GM23248 (cell line): Measurements from ENCODE around the gene AADACL4.
"Not testable (repeated sequence)": the region's sequence is repeated elsewhere in the genome, so short reads cannot be mapped to it uniquely, and the experiment has no call there.

Source experiments
- EZH2 ChIP-seq: fragments of 200-600 bp; sonication (generic); IDR thresholded peaks from 2 replicates; pipeline ENCODE4 v1.6.1; 2018; ENCODE audit warnings: antibody characterized with exemption, mild to moderate bottlenecking; ENCODE audit not compliant: insufficient read depth, poor library complexity, severe bottlenecking
- EZH2phosphoT487 ChIP-seq: fragments of 200-600 bp; sonication (generic); IDR thresholded peaks from 2 replicates; pipeline ENCODE4 v1.6.1; 2018; ENCODE audit warnings: antibody characterized with exemption, moderate library complexity, mild to moderate bottlenecking, low read depth; ENCODE audit not compliant: insufficient read depth

DNA sequence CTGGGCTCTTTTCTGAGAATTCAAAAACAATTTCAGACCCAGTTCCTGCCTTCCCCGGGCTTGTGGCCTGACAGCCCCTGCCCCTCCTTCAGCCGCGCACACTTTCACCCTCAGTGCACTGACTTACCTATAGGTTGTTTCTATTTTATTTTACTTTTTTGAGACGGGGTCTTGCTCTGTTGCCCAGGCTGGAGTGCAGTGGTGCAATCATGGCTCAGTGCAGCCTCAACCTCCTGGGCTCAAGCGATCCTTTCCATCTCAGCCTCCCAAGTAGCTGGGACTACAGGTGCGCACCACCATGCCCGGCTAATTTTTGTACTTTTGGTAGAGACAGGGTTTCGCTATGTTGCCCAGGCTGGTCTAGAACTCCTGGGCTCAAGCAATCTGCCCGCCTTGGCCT, 1.5 kb downstream of the AADACL4 start:
- not testable (repeated sequence) for TF ChIP-seq EZH2phosphoT487, EZH2
